Stimulated activated CD4-positive, alpha-beta T cell treated with anti-CD3 and anti-CD28 coated beads, Interleukin-1b, Interleukin-23, amount 100 ng/mL, for 24 hours (primary cell): ENCODE results near the gene SPDEF.

Experiments used
- DNase-seq, 4 experiments: peaks; one replicate each; pipeline ENCODE4 v3.0.0-alpha.2; 2020; ENCODE audit warnings: low read depth in 4 of 4, low spot score in 1 of 4

The SPDEF gene

GRCh38 chr6:34489207-34489805, 66.8 kb downstream of the SPDEF start:
- no peak for DNase-seq
